ENCODE measurements around the gene TEX22. TPM values are rescaled to one million over a fixed set of nuclear protein-coding genes. Genes with fewer than 3 reads are reported as not detected.

Gene TEX22
- total and polyA plus RNA-seq, 2 donors: 0.85 to 1.2 TPM

GRCh38 chr14:105386581-105387529 is 11.5 kb upstream of the TEX22 start:
- WGBS: 97% methylated on average over 33 of the region's 33 CpGs
- DNase-seq (ENCODE audit: low read depth in 6 of 9, low spot score in 9 of 9): no peak
- no peaks in the 10 kb centered on the region for H3K9me3 ChIP-seq (ENCODE audit: control insufficient read depth in 2 of 2, insufficient read depth in 1 of 2, low read length in 1 of 2)
- H3K4me3 ChIP-seq (ENCODE audit: low read length in 2 of 2): no peak overlapping the region
- H3K36me3 ChIP-seq (ENCODE audit: control insufficient read depth in 2 of 2, insufficient read depth in 2 of 2, low read length in 1 of 2): peaks cover 4 to 41% of the 10 kb centered on the region in 2 donors
- peaks cover 5 to 18% of the 10 kb centered on the region in 2 donors for H3K4me1 ChIP-seq (ENCODE audit: control insufficient read depth in 2 of 2, insufficient read depth in 2 of 2, low read length in 2 of 2)
- no peak overlapping the region for H3K27ac ChIP-seq (ENCODE audit: low read depth in 1 of 2, low read length in 1 of 2)
- H3K27me3 ChIP-seq (ENCODE audit: control insufficient read depth in 2 of 2, insufficient read depth in 1 of 2, low read length in 1 of 2): no peaks in the 10 kb centered on the region

- Histone ChIP-seq H3K9me3 (ENCODE audit: control insufficient read depth in 2 of 2, insufficient read depth in 1 of 2, low read length in 1 of 2) (no peaks in the 10 kb centered on the region), H3K27me3 (ENCODE audit: control insufficient read depth in 2 of 2, insufficient read depth in 1 of 2, low read length in 1 of 2) (no peaks in the 10 kb centered on the region), H3K4me3 (ENCODE audit: low read length in 2 of 2) (no peak overlapping the region), H3K4me1 (ENCODE audit: control insufficient read depth in 2 of 2, insufficient read depth in 2 of 2, low read length in 2 of 2) (peaks cover 5 to 18% of the 10 kb centered on the region in 2 donors), H3K36me3 (ENCODE audit: control insufficient read depth in 2 of 2, insufficient read depth in 2 of 2, low read length in 1 of 2) (peaks cover 4 to 35% of the 10 kb centered on the region in 2 donors), H3K27ac (ENCODE audit: low read depth in 1 of 2, low read length in 1 of 2) (no peak overlapping the region)
- no peak for DNase-seq (ENCODE audit: low read depth in 6 of 9, low spot score in 9 of 9)
- WGBS: 97% methylated on average over 10 of the region's 10 CpGs
These were observed 10.8 kb upstream of the TEX22 start for GRCh38 chr14:105387530-105387922.

- no peak overlapping the region for H3K4me3 ChIP-seq (ENCODE audit: low read length in 2 of 2)
- DNase-seq (ENCODE audit: low read depth in 6 of 9, low spot score in 9 of 9): no peak
- no peaks in the 10 kb centered on the region for H3K9me3 ChIP-seq (ENCODE audit: control insufficient read depth in 2 of 2, insufficient read depth in 1 of 2, low read length in 1 of 2)
- no peaks in the 10 kb centered on the region for H3K27me3 ChIP-seq (ENCODE audit: control insufficient read depth in 2 of 2, insufficient read depth in 1 of 2, low read length in 1 of 2)
- H3K4me1 ChIP-seq (ENCODE audit: control insufficient read depth in 2 of 2, insufficient read depth in 2 of 2, low read length in 2 of 2): peaks cover 5 to 18% of the 10 kb centered on the region in 2 donors
- peaks cover 4 to 29% of the 10 kb centered on the region in 2 donors for H3K36me3 ChIP-seq (ENCODE audit: control insufficient read depth in 2 of 2, insufficient read depth in 2 of 2, low read length in 1 of 2)
- peak overlapping the region in 1 of 2 donors; percentile 32 for H3K27ac ChIP-seq (ENCODE audit: low read depth in 1 of 2, low read length in 1 of 2)
- 97% methylated on average over 25 of the region's 25 CpGs for WGBS
These were observed 10.0 kb upstream of the TEX22 start for GRCh38 chr14:105388110-105388951.

- no peak for DNase-seq (ENCODE audit: low read depth in 6 of 9, low spot score in 9 of 9)
- 97% methylated on average over 16 of the region's 16 CpGs for WGBS
- Histone ChIP-seq H3K9me3 (ENCODE audit: control insufficient read depth in 2 of 2, insufficient read depth in 1 of 2, low read length in 1 of 2) (no peaks in the 10 kb centered on the region), H3K4me3 (ENCODE audit: low read length in 2 of 2) (no peak overlapping the region), H3K27me3 (ENCODE audit: control insufficient read depth in 2 of 2, insufficient read depth in 1 of 2, low read length in 1 of 2) (no peaks in the 10 kb centered on the region), H3K27ac (ENCODE audit: low read depth in 1 of 2, low read length in 1 of 2) (peak overlapping the region in 1 of 2 donors; percentile 32), H3K4me1 (ENCODE audit: control insufficient read depth in 2 of 2, insufficient read depth in 2 of 2, low read length in 2 of 2) (peaks cover 5 to 18% of the 10 kb centered on the region in 2 donors), H3K36me3 (ENCODE audit: control insufficient read depth in 2 of 2, insufficient read depth in 2 of 2, low read length in 1 of 2) (peaks cover 4 to 27% of the 10 kb centered on the region in 2 donors)
These were observed 9.4 kb upstream of the TEX22 start for GRCh38 chr14:105388976-105389375.

- no peak for DNase-seq (ENCODE audit: low read depth in 6 of 9, low spot score in 9 of 9)
- WGBS: 87% methylated on average over 12 of the region's 12 CpGs
- no peak overlapping the region for H3K4me3 ChIP-seq (ENCODE audit: low read length in 2 of 2)
- no peak overlapping the region for H3K27ac ChIP-seq (ENCODE audit: low read depth in 1 of 2, low read length in 1 of 2)
- peaks cover 5 to 21% of the 10 kb centered on the region in 2 donors for H3K4me1 ChIP-seq (ENCODE audit: control insufficient read depth in 2 of 2, insufficient read depth in 2 of 2, low read length in 2 of 2)
- no peaks in the 10 kb centered on the region for H3K9me3 ChIP-seq (ENCODE audit: control insufficient read depth in 2 of 2, insufficient read depth in 1 of 2, low read length in 1 of 2)
- H3K27me3 ChIP-seq (ENCODE audit: control insufficient read depth in 2 of 2, insufficient read depth in 1 of 2, low read length in 1 of 2): no peaks in the 10 kb centered on the region
- peaks cover 4 to 24% of the 10 kb centered on the region in 2 donors for H3K36me3 ChIP-seq (ENCODE audit: control insufficient read depth in 2 of 2, insufficient read depth in 2 of 2, low read length in 1 of 2)
These were observed 8.8 kb upstream of the TEX22 start for GRCh38 chr14:105389534-105389933.

- Histone ChIP-seq H3K36me3 (ENCODE audit: control insufficient read depth in 2 of 2, insufficient read depth in 2 of 2, low read length in 1 of 2) (peaks cover 4 to 20% of the 10 kb centered on the region in 2 donors), H3K27ac (ENCODE audit: low read depth in 1 of 2, low read length in 1 of 2) (peak overlapping the region in 1 of 2 donors; percentile 9), H3K9me3 (ENCODE audit: control insufficient read depth in 2 of 2, insufficient read depth in 1 of 2, low read length in 1 of 2) (no peaks in the 10 kb centered on the region), H3K27me3 (ENCODE audit: control insufficient read depth in 2 of 2, insufficient read depth in 1 of 2, low read length in 1 of 2) (no peaks in the 10 kb centered on the region), H3K4me3 (ENCODE audit: low read length in 2 of 2) (no peak overlapping the region), H3K4me1 (ENCODE audit: control insufficient read depth in 2 of 2, insufficient read depth in 2 of 2, low read length in 2 of 2) (peaks cover 5 to 25% of the 10 kb centered on the region in 2 donors)
- DNase-seq (ENCODE audit: low read depth in 6 of 9, low spot score in 9 of 9): no peak
- 55% methylated on average over 27 of the region's 27 CpGs for WGBS
These were observed 8.1 kb upstream of the TEX22 start for GRCh38 chr14:105389976-105390848.

GRCh38 chr14:105390849-105391500 is 7.4 kb upstream of the TEX22 start:
- H3K4me3 ChIP-seq (ENCODE audit: low read length in 2 of 2): no peak overlapping the region
- H3K27ac ChIP-seq (ENCODE audit: low read depth in 1 of 2, low read length in 1 of 2): no peak overlapping the region
- no peak for DNase-seq (ENCODE audit: low read depth in 6 of 9, low spot score in 9 of 9)
- no peaks in the 10 kb centered on the region for H3K9me3 ChIP-seq (ENCODE audit: control insufficient read depth in 2 of 2, insufficient read depth in 1 of 2, low read length in 1 of 2)
- peaks cover 4 to 14% of the 10 kb centered on the region in 2 donors for H3K36me3 ChIP-seq (ENCODE audit: control insufficient read depth in 2 of 2, insufficient read depth in 2 of 2, low read length in 1 of 2)
- no peaks in the 10 kb centered on the region for H3K27me3 ChIP-seq (ENCODE audit: control insufficient read depth in 2 of 2, insufficient read depth in 1 of 2, low read length in 1 of 2)
- 95% methylated on average over 24 of the region's 24 CpGs for WGBS
- H3K4me1 ChIP-seq (ENCODE audit: control insufficient read depth in 2 of 2, insufficient read depth in 2 of 2, low read length in 2 of 2): peaks cover 5 to 25% of the 10 kb centered on the region in 2 donors

- H3K27ac ChIP-seq (ENCODE audit: low read depth in 1 of 2, low read length in 1 of 2): no peak overlapping the region
- H3K4me3 ChIP-seq (ENCODE audit: low read length in 2 of 2): no peak overlapping the region
- no peaks in the 10 kb centered on the region for H3K9me3 ChIP-seq (ENCODE audit: control insufficient read depth in 2 of 2, insufficient read depth in 1 of 2, low read length in 1 of 2)
- 98% methylated on average over 23 of the region's 23 CpGs for WGBS
- H3K27me3 ChIP-seq (ENCODE audit: control insufficient read depth in 2 of 2, insufficient read depth in 1 of 2, low read length in 1 of 2): no peaks in the 10 kb centered on the region
- H3K36me3 ChIP-seq (ENCODE audit: control insufficient read depth in 2 of 2, insufficient read depth in 2 of 2, low read length in 1 of 2): peaks cover 4 to 12% of the 10 kb centered on the region in 2 donors
- DNase-seq (ENCODE audit: low read depth in 6 of 9, low spot score in 9 of 9): no peak
- peaks cover 5 to 25% of the 10 kb centered on the region in 2 donors for H3K4me1 ChIP-seq (ENCODE audit: control insufficient read depth in 2 of 2, insufficient read depth in 2 of 2, low read length in 2 of 2)
These were observed 6.8 kb upstream of the TEX22 start for GRCh38 chr14:105391541-105391940.
